SK-N-DZ (cell line): ENCODE data around the gene PMM2.

Experiments used
- DNase-seq: peaks from one replicate; pipeline ENCODE4 v3.0.0-alpha.2; 2015; ENCODE audit warnings: low spot score

The PMM2 gene

DNA sequence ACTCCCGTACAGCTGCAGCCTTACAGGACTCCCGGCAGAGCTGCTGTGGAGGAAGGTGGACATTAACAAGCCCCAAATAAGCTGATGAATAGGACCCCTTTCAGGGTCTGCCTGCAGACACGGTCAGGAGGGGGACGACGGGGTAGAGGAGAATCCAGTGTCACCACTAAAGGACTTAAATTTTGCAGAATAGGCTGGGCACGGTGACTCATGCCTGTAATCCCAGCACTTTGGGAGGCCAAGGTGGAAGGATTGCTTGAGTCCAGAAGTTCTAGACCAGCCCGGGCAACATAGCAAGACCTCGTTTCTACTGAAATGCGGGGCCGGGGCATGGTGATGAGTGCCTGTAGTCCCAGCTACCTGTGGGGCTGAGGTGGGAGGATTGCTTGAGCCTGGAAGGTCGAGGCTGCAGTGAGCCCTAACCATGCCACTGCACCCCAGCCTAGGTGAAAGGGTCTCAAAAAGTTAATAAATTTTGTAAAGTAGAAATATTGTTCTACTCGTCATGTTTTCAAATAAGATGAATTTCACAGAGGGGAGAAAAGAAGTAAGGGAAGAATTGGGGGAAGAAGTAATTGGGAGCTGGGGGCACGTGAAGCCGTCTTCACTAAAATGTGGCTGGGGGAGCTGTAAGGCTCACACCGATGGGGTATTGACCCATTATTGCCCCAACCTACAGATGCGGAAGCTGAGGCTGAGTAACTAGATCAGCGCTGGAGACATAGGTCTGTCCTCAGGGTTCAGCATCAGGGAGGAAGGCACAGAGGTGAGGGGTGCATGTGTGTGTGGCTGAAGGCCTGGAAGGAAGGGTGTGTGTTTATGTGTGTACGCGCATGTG is 89.2 kb downstream of the PMM2 start:
- no peak for DNase-seq

DNA sequence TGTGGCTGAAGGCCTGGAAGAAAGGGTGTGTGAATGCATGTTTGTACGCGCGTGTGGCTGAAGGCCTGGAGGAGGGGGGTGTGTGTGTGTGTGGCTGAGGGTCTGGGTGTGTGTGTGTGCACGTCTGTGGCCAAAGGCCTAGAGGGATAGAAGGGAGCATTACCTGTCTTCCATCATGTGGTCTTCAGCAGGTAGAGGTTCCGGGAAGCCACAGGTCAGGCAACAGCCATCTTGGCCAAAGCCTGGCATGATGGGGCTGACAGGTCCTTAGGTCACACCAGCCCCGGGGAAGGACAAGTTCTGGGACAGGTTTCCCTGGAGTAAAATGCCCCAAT is 89.8 kb downstream of the PMM2 start:
- no peak for DNase-seq

DNA sequence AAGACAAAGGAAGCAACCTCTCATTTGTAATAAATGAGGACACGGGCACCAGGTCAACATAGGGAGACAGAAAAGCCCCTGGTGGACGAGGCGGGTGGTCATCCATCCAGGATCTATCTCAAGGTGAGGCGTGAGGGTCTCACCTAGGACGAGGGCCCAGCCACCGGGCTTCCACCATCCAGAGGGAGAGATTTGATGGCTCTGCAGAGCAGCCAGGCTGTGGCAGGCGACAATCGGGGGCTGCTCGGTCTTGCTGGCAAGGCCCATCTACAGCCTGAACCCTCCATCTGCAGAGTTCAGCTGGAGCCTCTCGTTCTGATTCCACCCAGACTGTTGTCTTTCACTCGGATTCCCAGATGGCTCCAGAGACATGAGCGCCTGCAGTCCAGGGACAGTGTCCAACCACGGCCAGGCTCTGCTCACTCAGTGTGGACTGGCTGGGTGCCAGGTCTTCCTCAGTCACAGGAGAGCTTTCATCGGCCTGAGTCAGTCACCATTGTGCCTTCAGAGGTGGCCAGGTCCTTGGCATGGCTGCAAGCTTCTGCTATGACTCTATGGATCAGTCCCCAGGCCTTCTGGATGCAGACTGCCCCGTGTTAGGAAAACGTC is 90.4 kb downstream of the PMM2 start:
- DNase-seq: no peak

DNA sequence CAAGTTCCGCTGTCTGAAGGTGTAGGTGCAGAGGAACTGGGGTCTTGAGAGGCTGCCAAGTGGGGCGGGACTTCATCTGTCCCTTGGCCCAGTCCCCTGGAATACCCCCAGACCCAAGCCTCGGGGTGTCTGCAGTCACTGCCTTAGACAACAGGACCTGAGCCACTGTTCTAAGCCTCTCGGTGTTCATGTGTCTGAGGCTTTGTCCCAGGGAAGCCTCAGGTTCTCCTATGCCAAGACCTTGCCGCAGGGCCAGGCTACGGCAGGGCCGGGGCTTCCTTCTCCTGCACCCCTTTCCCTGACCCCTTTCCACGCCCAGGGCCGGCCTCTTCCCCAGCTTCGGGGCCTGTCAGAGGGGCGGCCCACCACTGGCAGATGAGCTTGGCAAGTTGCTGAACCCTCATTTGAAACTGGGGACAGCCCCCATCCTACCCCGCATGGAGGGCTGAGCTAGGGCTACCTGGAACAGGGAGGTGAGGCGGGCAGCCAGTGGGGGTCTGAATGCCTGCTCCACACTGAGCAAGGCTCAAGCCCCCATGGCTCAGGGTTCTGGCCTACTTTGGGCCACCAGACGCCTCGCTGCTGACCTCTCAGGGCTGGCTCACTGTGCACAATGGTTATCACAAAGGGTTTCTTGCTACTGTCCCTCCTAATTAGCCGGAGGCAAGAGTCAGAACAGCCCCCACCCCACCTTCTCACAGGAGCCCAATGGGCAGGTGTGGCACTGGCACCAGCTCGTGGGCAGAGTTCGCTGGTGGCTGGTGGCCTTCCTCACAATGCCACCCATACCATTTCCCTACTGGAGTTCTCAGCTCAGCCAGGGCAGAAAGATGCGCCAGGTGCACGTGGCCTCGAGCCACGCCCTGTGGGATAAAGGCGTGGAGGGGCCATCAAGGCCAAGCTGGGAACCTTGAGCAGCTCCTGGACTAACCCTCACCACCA is 91.6 kb downstream of the PMM2 start:
- DNase-seq: no peak

DNA sequence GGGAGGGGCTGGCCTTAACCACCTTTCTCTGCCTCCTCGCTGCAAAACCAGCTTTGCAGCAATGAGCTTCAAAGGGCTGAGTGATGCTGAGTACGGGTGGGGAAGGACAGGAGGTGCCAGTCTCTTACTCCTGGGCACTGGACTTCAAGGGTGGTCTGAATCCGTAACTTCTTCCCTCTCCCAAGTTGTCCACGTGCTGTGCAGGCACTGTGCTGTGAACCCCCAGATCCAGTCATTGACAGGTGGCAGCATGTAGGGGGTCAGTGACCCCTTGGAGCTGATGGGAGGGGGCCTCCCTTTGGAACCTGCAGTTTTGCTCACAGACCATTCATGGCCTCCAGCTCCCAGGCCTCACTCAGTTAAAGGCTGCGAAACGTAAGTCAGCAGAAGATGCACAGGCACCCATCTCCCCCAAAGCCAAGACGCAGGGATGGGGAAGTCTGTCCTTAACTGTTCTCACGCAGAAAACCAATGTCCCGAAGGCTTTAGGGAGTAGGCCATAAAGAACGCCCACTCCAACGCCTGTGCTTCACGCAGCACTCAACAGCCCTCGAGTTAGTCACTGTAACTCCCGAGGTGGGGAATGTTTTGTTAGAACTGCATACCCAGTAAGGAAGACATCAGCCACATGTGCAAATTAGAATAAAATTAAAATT is 92.4 kb downstream of the PMM2 start:
- no peak for DNase-seq

GRCh38 chr16:8890549-8890921 is 92.9 kb downstream of the PMM2 start:
- no peak for DNase-seq

DNA sequence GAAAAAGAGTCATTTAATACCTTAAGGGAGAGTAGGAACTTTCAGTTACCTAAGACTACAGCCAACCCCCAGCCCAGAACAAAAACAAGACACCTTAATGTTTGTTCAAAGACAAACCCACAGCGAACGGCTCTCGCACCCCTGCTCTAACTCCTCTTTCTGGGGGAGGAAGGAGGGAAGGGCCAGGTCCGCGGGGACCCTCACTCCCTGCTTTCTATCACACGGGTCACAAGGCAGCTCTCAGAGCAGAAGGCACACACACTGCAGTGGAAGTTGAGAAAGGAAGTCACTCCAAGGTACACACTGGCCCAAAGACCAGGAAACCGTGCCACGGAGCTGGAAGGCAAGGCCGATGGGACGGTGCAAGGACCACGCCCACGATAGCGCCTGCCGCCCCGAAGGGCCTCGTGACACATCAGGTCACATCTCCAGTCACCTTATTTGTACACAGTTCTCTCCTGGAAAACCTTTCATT is 94.5 kb downstream of the PMM2 start:
- DNase-seq: no peak

- no peak for DNase-seq
Measured at GRCh38 chr16:8893426-8893825, 95.8 kb downstream of the PMM2 start.

DNA sequence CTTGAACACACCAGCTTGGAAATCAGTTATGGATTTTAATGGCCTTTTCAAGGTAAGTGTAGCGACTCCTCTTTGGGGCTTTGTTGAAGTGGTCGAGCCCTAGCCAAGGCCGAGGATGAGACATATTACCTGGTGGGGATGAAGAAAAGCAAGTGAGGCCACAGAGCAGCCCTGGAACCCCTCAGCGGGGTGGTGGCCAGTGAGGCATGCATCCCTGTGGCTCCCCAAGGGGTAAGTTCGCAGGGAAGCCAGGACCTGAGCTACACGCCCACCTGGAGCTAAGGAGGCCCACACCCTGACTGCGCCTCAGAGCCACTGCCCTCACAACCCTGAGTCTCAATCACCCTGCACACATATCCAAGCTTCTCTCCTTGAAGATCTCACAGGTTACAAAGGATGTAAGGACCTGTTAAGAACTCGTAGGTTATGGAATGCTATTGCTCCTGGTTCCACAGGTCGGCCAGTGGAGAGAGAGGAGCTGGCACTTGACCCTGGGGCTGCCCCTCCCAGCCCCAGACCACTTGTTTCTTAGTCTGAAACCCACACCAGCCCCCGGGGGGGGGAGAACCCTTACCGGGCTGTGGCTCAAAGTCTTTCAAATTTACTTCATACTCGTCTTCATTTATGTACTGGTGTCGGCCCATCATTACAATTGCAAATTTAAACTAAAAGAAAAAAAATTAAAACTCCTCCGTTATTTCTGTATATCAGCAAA is 96.5 kb downstream of the PMM2 start:
- no peak for DNase-seq

GRCh38 chr16:8894736-8895334 is 97.2 kb downstream of the PMM2 start:
- no peak for DNase-seq

DNA sequence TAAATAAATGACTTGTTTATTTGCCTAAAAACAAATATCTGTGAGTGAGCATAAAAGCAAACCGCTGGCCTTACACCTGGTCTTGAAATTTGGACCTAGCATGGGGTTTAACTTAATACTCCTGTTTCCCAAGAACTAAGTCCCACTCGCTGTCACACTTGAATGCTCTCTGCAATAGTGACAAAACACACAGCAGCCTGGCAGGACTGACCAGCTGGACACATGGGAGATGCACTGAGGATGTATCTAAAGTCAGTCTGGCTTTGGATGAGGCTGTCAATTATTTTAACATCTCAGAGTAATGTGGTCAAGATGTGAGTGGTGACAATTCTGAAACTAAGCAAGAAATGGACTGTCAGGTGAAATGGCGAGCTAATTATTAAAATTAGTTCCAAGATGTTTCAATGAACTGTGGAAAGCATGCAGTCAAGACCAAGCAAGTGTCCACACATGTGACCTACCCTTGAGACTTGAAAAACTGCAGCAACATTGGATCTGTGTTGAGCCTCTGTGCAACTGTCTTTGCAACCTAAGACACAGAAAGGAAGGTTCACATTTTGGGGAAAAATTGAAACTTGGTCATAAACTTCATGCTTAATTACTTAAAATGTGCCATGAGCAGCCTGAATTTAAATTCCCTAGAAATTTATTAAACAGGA is 101.2 kb downstream of the PMM2 start:
- DNase-seq: no peak
